ENCODE results near the gene CASP10. TPM values are rescaled to one million over a fixed set of nuclear protein-coding genes. Genes with fewer than 3 reads are reported as not detected.

CASP10 gene
- total and polyA plus RNA-seq, 4 donors: 8.9 to 74.4 (median 16.7) TPM

DNA sequence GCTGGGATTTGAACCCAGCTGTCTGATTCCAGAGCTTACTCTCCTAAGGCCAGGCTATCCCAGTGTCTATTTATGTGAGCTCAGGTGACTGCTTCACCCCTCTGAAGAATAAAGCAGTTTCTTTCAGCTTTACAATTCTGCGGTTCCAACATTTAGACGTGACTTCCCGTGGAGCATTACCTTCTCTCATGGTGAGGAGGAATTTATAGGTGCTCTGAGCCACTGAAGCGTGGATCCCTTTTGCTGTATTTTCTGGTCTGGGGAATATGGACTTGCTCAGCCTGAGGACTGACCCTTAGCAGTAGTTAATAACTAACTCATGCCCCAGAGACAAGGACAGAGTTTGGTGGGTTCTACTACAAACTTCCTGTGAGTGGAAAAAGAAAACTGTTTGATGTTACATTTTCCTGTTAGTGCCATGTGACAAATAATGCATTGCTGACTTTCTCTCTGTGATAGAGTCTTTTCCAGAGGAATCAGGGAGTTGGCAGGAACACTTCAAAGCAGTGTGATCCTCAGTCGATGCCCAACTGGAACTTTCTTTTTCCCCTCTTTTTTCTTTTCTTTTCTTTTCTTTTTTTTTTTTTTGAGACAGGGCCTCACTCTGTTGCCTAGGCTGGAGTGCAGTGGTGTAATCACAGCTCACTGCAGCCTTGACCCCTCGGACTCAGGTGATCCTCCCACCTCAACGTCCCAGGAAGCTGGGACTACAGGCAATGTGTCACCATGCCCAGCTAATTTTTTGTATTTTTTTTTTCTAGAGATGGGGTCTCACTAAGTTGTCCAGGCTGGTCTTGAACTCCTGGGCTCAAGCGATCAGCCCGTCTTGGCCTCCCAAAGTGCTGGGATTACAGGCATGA lies 21.9 kb downstream of the CASP10 start:
- no peak overlapping the region for H3K9ac ChIP-seq (ENCODE audit: insufficient read depth in 1 of 2, low read length in 2 of 2)
- no peaks in the 10 kb centered on the region for H3K9me3 ChIP-seq (ENCODE audit: control insufficient read depth in 4 of 4, insufficient read depth in 3 of 4, low read length in 3 of 4)
- H3K4me1 ChIP-seq (ENCODE audit: control insufficient read depth in 5 of 5, insufficient read depth in 5 of 5, low read length in 5 of 5): peaks cover 0 to 13% (median 2%) of the 10 kb centered on the region in 5 donors
- H3K36me3 ChIP-seq (ENCODE audit: control insufficient read depth in 4 of 4, insufficient read depth in 4 of 4, low read length in 4 of 4): peaks cover 0 to 17% (median under 1%) of the 10 kb centered on the region in 4 donors
- no peak for TF ChIP-seq CTCF (IDR thresholded peaks at IDR 0.05; ENCODE audit: control extremely low read depth, extremely low read depth)
- WGBS, 2 donors: 81 to 85% methylated on average over 9 of the region's 9 CpGs
- no peaks in the 10 kb centered on the region for H3K27me3 ChIP-seq (ENCODE audit: control insufficient read depth in 3 of 3, insufficient read depth in 3 of 3, low read length in 2 of 3)
- H3K27ac ChIP-seq (ENCODE audit: low read depth in 1 of 2, low read length in 1 of 2): peak overlapping the region in 1 of 2 donors; percentile 3
- no peak for ATAC-seq (ENCODE audit: insufficient read depth, low FRiP score)
- H3K4me3 ChIP-seq: no peak overlapping the region
- peak in 1 of 3 donors; percentile 28 for DNase-seq

- Histone ChIP-seq H3K4me3 (no peak overlapping the region), H3K36me3 (ENCODE audit: control insufficient read depth in 4 of 4, insufficient read depth in 4 of 4, low read length in 4 of 4) (peaks cover 0 to 19% (median 2%) of the 10 kb centered on the region in 4 donors), H3K4me1 (ENCODE audit: control insufficient read depth in 5 of 5, insufficient read depth in 5 of 5, low read length in 5 of 5) (peaks cover 0 to 13% (median 2%) of the 10 kb centered on the region in 5 donors), H3K9me3 (ENCODE audit: control insufficient read depth in 4 of 4, insufficient read depth in 3 of 4, low read length in 3 of 4) (no peaks in the 10 kb centered on the region), H3K27ac (ENCODE audit: low read depth in 1 of 2, low read length in 1 of 2) (no peak overlapping the region), H3K9ac (ENCODE audit: insufficient read depth in 1 of 2, low read length in 2 of 2) (no peak overlapping the region), H3K27me3 (ENCODE audit: control insufficient read depth in 3 of 3, insufficient read depth in 3 of 3, low read length in 2 of 3) (no peaks in the 10 kb centered on the region)
- DNase-seq: no peak
- no peak for ATAC-seq (ENCODE audit: insufficient read depth, low FRiP score)
- no peak for TF ChIP-seq CTCF (IDR thresholded peaks at IDR 0.05; ENCODE audit: control extremely low read depth, extremely low read depth)
- 93 to 100% methylated on average over 3 of the region's 3 CpGs for WGBS, 2 donors
These were observed 22.5 kb downstream of the CASP10 start for GRCh38 chr2:201205515-201205849.

- 56 to 75% methylated on average over 12 of the region's 12 CpGs for WGBS, 2 donors
- TF ChIP-seq CTCF (IDR thresholded peaks at IDR 0.05; ENCODE audit: control extremely low read depth, extremely low read depth): no peak
- ATAC-seq (ENCODE audit: insufficient read depth, low FRiP score) (peak; percentile 83), DNase-seq (no peak)
- peaks cover 0 to 15% (median 2%) of the 10 kb centered on the region in 4 donors for H3K36me3 ChIP-seq (ENCODE audit: control insufficient read depth in 4 of 4, insufficient read depth in 4 of 4, low read length in 4 of 4)
- H3K4me1 ChIP-seq (ENCODE audit: control insufficient read depth in 5 of 5, insufficient read depth in 5 of 5, low read length in 5 of 5): peaks cover 0 to 8% (median 0%) of the 10 kb centered on the region in 5 donors
- no peak overlapping the region for H3K4me3 ChIP-seq
- H3K9me3 ChIP-seq (ENCODE audit: control insufficient read depth in 4 of 4, insufficient read depth in 3 of 4, low read length in 3 of 4): no peaks in the 10 kb centered on the region
- no peaks in the 10 kb centered on the region for H3K27me3 ChIP-seq (ENCODE audit: control insufficient read depth in 3 of 3, insufficient read depth in 3 of 3, low read length in 2 of 3)
- no peak overlapping the region for H3K9ac ChIP-seq (ENCODE audit: insufficient read depth in 1 of 2, low read length in 2 of 2)
- H3K27ac ChIP-seq (ENCODE audit: low read depth in 1 of 2, low read length in 1 of 2): peak overlapping the region in 1 of 2 donors; percentile 75
These were observed 25.8 kb downstream of the CASP10 start for GRCh38 chr2:201208563-201209252.
